HTR-8/SVneo (cell line): ENCODE data around the gene GAL3ST3.
A peak's percentile ranks its signal among the peaks of the same experiment; 100 is the strongest.
"Not testable (repeated sequence)": the region's sequence is repeated elsewhere in the genome, so short reads cannot be mapped to it uniquely, and the experiment has no call there.

Experiments used
- DNase-seq: peaks from one replicate; pipeline ENCODE4 v3.0.0; 2011; ENCODE audit warnings: low spot score, mixed read lengths; ENCODE audit not compliant: insufficient read length
- FAIRE-seq: peaks from 2 replicates; lab custom pipeline; 2011; peaks lifted over from hg19 to GRCh38; lab: Jason Lieb, UNC

The GAL3ST3 gene

GRCh38 chr11:66048547-66049323 is at the start of gene GAL3ST3:
TSS of gene GAL3ST3 (minus strand) at chr11:66049161. CDS start at chr11:66045415, 3,746 bp downstream.
- FAIRE-seq = no peak

GRCh38 chr11:66092125-66092524 is 43.2 kb upstream of the GAL3ST3 start:
- FAIRE-seq = not testable (repeated sequence)

More at GRCh38 chr11:66048547-66049323, at the start of gene GAL3ST3:
- DNase-seq = no peak

GRCh38 chr11:66090288-66090687 is 41.3 kb upstream of the GAL3ST3 start:
- peak; percentile 74 for FAIRE-seq
- DNase-seq = no peak

More at GRCh38 chr11:66092125-66092524, 43.2 kb upstream of the GAL3ST3 start:
- not testable (repeated sequence) for DNase-seq

GRCh38 chr11:66089067-66089466 is 40.1 kb upstream of the GAL3ST3 start:
- FAIRE-seq = peak; percentile 4

GRCh38 chr11:66087148-66087908 is 38.4 kb upstream of the GAL3ST3 start:
- peak; percentile 96 for FAIRE-seq
- no peak for DNase-seq

More at GRCh38 chr11:66089067-66089466, 40.1 kb upstream of the GAL3ST3 start:
- no peak for DNase-seq

GRCh38 chr11:66084821-66085475 is 36.0 kb upstream of the GAL3ST3 start:
- FAIRE-seq = no peak
- no peak for DNase-seq

GRCh38 chr11:66083767-66084166 is 34.8 kb upstream of the GAL3ST3 start:
- DNase-seq = no peak
- FAIRE-seq = no peak

- no peak for FAIRE-seq
- no peak for DNase-seq
Measured at GRCh38 chr11:66082946-66083698, 34.2 kb upstream of the GAL3ST3 start.

- FAIRE-seq (peak; percentile 23), DNase-seq (no peak)
Measured at GRCh38 chr11:66081505-66081904, 32.5 kb upstream of the GAL3ST3 start.

GRCh38 chr11:66080055-66080817 is 31.3 kb upstream of the GAL3ST3 start:
- peak; percentile 33 for FAIRE-seq
- peak; percentile 80 for DNase-seq

GRCh38 chr11:66078949-66079348 is 30.0 kb upstream of the GAL3ST3 start:
- not testable (repeated sequence) for FAIRE-seq, DNase-seq

- no peak for FAIRE-seq
- no peak for DNase-seq
Measured at GRCh38 chr11:66077927-66078326, 29.0 kb upstream of the GAL3ST3 start.

GRCh38 chr11:66076561-66076960 is 27.6 kb upstream of the GAL3ST3 start:
- no peak for DNase-seq
- no peak for FAIRE-seq

- DNase-seq (no peak), FAIRE-seq (no peak)
Measured at GRCh38 chr11:66075273-66075672, 26.3 kb upstream of the GAL3ST3 start.

- FAIRE-seq = no peak
- DNase-seq = no peak
Measured at GRCh38 chr11:66073669-66074068, 24.7 kb upstream of the GAL3ST3 start.

GRCh38 chr11:66072518-66072917 is 23.6 kb upstream of the GAL3ST3 start:
- no peak for DNase-seq
- no peak for FAIRE-seq

GRCh38 chr11:66072081-66072480 is 23.1 kb upstream of the GAL3ST3 start:
- FAIRE-seq (no peak), DNase-seq (no peak)

- DNase-seq = no peak
- FAIRE-seq = no peak
Measured at GRCh38 chr11:66071381-66071801, 22.4 kb upstream of the GAL3ST3 start.
